ENCODE data around the gene LMCD1. TPM values are rescaled to one million over a fixed set of nuclear protein-coding genes. Genes with fewer than 3 reads are reported as not detected.

Gene LMCD1
- total RNA-seq, 1 donor from 2014 or later: 26.1 TPM

DNA sequence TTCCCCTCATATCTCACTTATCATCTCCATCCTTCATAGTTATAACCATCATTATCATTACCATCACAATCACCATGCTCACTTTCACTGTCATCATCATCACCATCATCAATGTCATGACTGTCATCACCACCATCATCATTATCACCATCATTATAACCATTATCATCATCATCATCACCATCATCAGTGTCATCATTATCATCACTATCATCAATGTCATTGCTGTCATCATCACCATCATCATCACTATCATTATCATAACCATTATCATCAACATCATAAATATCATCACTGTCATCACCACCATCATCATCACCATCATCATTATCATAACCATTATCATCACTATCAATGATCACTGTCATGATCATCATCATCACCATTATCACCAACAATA lies 98.8 kb downstream of the LMCD1 start:
- Mint-ChIP-seq H3K27ac (no peak overlapping the region), H3K9me3 (ENCODE audit: low read depth) (peaks cover 6% of the 10 kb centered on the region), H3K4me3 (ENCODE audit: low read depth) (no peak overlapping the region), H3K27me3 (peaks cover 4% of the 10 kb centered on the region), H3K36me3 (ENCODE audit: insufficient read depth) (no peaks in the 10 kb centered on the region), H3K4me1 (ENCODE audit: low read depth) (peaks cover 1% of the 10 kb centered on the region)
- no peak for TF ChIP-seq CTCF (IDR thresholded peaks at IDR 0.05; ENCODE audit: unreplicated experiment)
- DNase-seq (ENCODE audit: low spot score, unreplicated experiment): no peak

- no peaks in the 10 kb centered on the region for H3K36me3 Mint-ChIP-seq (ENCODE audit: insufficient read depth)
- peaks cover 4% of the 10 kb centered on the region for H3K27me3 Mint-ChIP-seq
- no peak for TF ChIP-seq CTCF (IDR thresholded peaks at IDR 0.05; ENCODE audit: unreplicated experiment)
- peaks cover 4% of the 10 kb centered on the region for H3K4me1 Mint-ChIP-seq (ENCODE audit: low read depth)
- peaks cover 6% of the 10 kb centered on the region for H3K9me3 Mint-ChIP-seq (ENCODE audit: low read depth)
- no peak for DNase-seq (ENCODE audit: low spot score, unreplicated experiment)
- no peak overlapping the region for H3K4me3 Mint-ChIP-seq (ENCODE audit: low read depth)
- no peak overlapping the region for H3K27ac Mint-ChIP-seq
These were observed 101.6 kb downstream of the LMCD1 start for GRCh38 chr3:8603115-8603710.

DNA sequence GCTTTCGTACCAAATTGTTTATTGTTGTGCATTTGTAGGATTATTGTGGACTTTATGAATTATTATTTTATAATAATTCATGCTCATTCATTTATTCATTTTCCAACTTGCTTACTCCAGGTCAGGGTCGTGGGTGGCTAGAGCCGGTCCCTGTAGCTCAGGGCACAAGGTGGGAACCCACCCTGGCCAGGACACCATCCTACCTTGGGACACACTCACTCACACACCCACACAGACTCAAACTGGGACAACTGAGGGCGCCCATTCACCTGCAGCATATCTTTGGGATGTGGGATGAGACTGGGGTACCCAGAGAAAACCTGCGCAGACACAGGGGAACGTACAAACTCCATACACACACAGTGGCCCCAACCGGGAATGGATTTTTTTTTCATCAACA lies 102.4 kb downstream of the LMCD1 start:
- Mint-ChIP-seq H3K27ac (no peak overlapping the region), H3K36me3 (ENCODE audit: insufficient read depth) (no peaks in the 10 kb centered on the region), H3K4me3 (ENCODE audit: low read depth) (no peak overlapping the region), H3K9me3 (ENCODE audit: low read depth) (peaks cover 6% of the 10 kb centered on the region), H3K4me1 (ENCODE audit: low read depth) (peaks cover 4% of the 10 kb centered on the region), H3K27me3 (peaks cover 4% of the 10 kb centered on the region)
- TF ChIP-seq CTCF (IDR thresholded peaks at IDR 0.05; ENCODE audit: unreplicated experiment): no peak
- no peak for DNase-seq (ENCODE audit: low spot score, unreplicated experiment)

GRCh38 chr3:8604988-8605387 lies 103.4 kb downstream of the LMCD1 start:
- Mint-ChIP-seq H3K27ac (no peak overlapping the region), H3K27me3 (peaks cover 4% of the 10 kb centered on the region), H3K4me3 (ENCODE audit: low read depth) (no peak overlapping the region), H3K4me1 (ENCODE audit: low read depth) (peaks cover 4% of the 10 kb centered on the region), H3K36me3 (ENCODE audit: insufficient read depth) (no peaks in the 10 kb centered on the region), H3K9me3 (ENCODE audit: low read depth) (peaks cover 7% of the 10 kb centered on the region)
- DNase-seq (ENCODE audit: low spot score, unreplicated experiment): no peak
- TF ChIP-seq CTCF (IDR thresholded peaks at IDR 0.05; ENCODE audit: unreplicated experiment): no peak

- Mint-ChIP-seq H3K27ac (no peak overlapping the region), H3K27me3 (peaks cover 4% of the 10 kb centered on the region), H3K4me1 (ENCODE audit: low read depth) (peaks cover 6% of the 10 kb centered on the region), H3K36me3 (ENCODE audit: insufficient read depth) (peaks cover 3% of the 10 kb centered on the region), H3K9me3 (ENCODE audit: low read depth) (peaks cover 13% of the 10 kb centered on the region), H3K4me3 (ENCODE audit: low read depth) (no peak overlapping the region)
- no peak for DNase-seq (ENCODE audit: low spot score, unreplicated experiment)
- no peak for TF ChIP-seq CTCF (IDR thresholded peaks at IDR 0.05; ENCODE audit: unreplicated experiment)
These were observed 105.1 kb downstream of the LMCD1 start for GRCh38 chr3:8606701-8607231.

All from progenitor cell of endocrine pancreas (in vitro differentiated cells).